Naive B cell (primary cell): ENCODE data around the gene PER2. TPM values are rescaled to one million over a fixed set of nuclear protein-coding genes. Genes with fewer than 3 reads are reported as not detected.
A peak's percentile ranks its signal among the peaks of the same experiment; 100 is the strongest.

Experiments
- ATAC-seq, 2 donors: fragments of 150-1000 bp; cut with Tn5 transposase; 2 replicates each; pipeline ENCODE4 v1.10.0; 2021; ENCODE audit warnings: low read depth in 2 of 2, mild to moderate bottlenecking in 2 of 2, moderate library complexity in 2 of 2
- DNase-seq: peaks from one replicate; pipeline ENCODE4 v3.0.0; 2022
- H3K27ac Mint-ChIP-seq, 6 donors: one replicate each; pipeline ENCODE4 v1.8.0; 2020 to 2022; ENCODE audit warnings: mild to moderate bottlenecking in 6 of 6, mixed read lengths in 6 of 6, moderate library complexity in 5 of 6, inconsistent platforms in 2 of 6
- H3K27me3 Mint-ChIP-seq, 3 donors: one replicate each; pipeline ENCODE4 v1.8.0; 2021 to 2022; ENCODE audit warnings: mixed read lengths in 3 of 3, mild to moderate bottlenecking in 1 of 3
- H3K36me3 Mint-ChIP-seq, 2 donors: one replicate each; pipeline ENCODE4 v1.8.0; 2020 to 2022; ENCODE audit warnings: mixed read lengths in 2 of 2, inconsistent platforms in 1 of 2, mild to moderate bottlenecking in 1 of 2
- H3K4me1 Mint-ChIP-seq, 3 donors: one replicate each; pipeline ENCODE4 v1.8.0; 2020 to 2022; ENCODE audit warnings: mixed read lengths in 3 of 3, inconsistent platforms in 1 of 3, mild to moderate bottlenecking in 1 of 3, moderate library complexity in 1 of 3
- H3K4me3 Mint-ChIP-seq, 8 donors: one replicate each; pipeline ENCODE4 v1.8.0; 2020 to 2022; ENCODE audit warnings: mild to moderate bottlenecking in 8 of 8, mixed read lengths in 8 of 8, moderate library complexity in 8 of 8, inconsistent platforms in 2 of 8
- H3K9me3 Mint-ChIP-seq, 7 donors: one replicate each; pipeline ENCODE4 v1.8.0; 2020 to 2022; ENCODE audit warnings: mixed read lengths in 7 of 7, mild to moderate bottlenecking in 5 of 7, inconsistent platforms in 2 of 7, moderate library complexity in 1 of 7
- polyA plus RNA-seq, 6 donors: library from polyadenylated mRNA; unstranded; fragments of 300-500 nt; fragmentation: Illumina TruSeq; gene quantifications; one replicate each; pipeline ENCODE4 v1.2.3, GENCODE V29; 2021; ENCODE audit warnings: low read depth in 6 of 6

PER2 gene
- polyA plus RNA-seq, 6 donors from 2014 or later, result 3.5 to 11.7 (median 4.5) TPM

- Mint-ChIP-seq H3K4me1 (peaks cover 0 to 6% (median 0%) of the 10 kb centered on the region in 3 donors), H3K27me3 (no peaks in the 10 kb centered on the region), H3K4me3 (no peak overlapping the region), H3K36me3 (peaks cover 0 to 7% of the 10 kb centered on the region in 2 donors), H3K27ac (no peak overlapping the region), H3K9me3 (no peaks in the 10 kb centered on the region)
- no peak for ATAC-seq
- DNase-seq, result no peak
These were observed 25.8 kb downstream of the PER2 start for GRCh38 chr2:238262496-238263122.

- Mint-ChIP-seq H3K4me3 (no peak overlapping the region), H3K36me3 (no peaks in the 10 kb centered on the region), H3K9me3 (no peaks in the 10 kb centered on the region), H3K27ac (peak overlapping the region in 1 of 6 donors; percentile 76), H3K27me3 (no peaks in the 10 kb centered on the region), H3K4me1 (peaks cover 0 to 6% (median 0%) of the 10 kb centered on the region in 3 donors)
- ATAC-seq, result no peak
- DNase-seq, result no peak
These were observed 26.6 kb downstream of the PER2 start for GRCh38 chr2:238261718-238262375.

- ATAC-seq, result no peak
- Mint-ChIP-seq H3K36me3 (no peaks in the 10 kb centered on the region), H3K27ac (no peak overlapping the region), H3K4me1 (peaks cover 0 to 6% (median 0%) of the 10 kb centered on the region in 3 donors), H3K4me3 (no peak overlapping the region), H3K27me3 (no peaks in the 10 kb centered on the region), H3K9me3 (no peaks in the 10 kb centered on the region)
- no peak for DNase-seq
These were observed 27.5 kb downstream of the PER2 start for GRCh38 chr2:238260883-238261282.

GRCh38 chr2:238259061-238260020, 29.1 kb downstream of the PER2 start:
- no peaks in the 10 kb centered on the region for H3K9me3 Mint-ChIP-seq
- ATAC-seq (no peak), DNase-seq (no peak)
- no peaks in the 10 kb centered on the region for H3K36me3 Mint-ChIP-seq
- peak overlapping the region in 1 of 6 donors; percentile 22 for H3K27ac Mint-ChIP-seq
- no peak overlapping the region for H3K4me3 Mint-ChIP-seq
- H3K4me1 Mint-ChIP-seq, result peaks cover 0 to 10% (median 0%) of the 10 kb centered on the region in 3 donors
- H3K27me3 Mint-ChIP-seq, result no peaks in the 10 kb centered on the region

GRCh38 chr2:238257786-238258700, 30.4 kb downstream of the PER2 start:
- no peaks in the 10 kb centered on the region for H3K9me3 Mint-ChIP-seq
- no peaks in the 10 kb centered on the region for H3K36me3 Mint-ChIP-seq
- DNase-seq (no peak), ATAC-seq (no peak)
- no peak overlapping the region for H3K27ac Mint-ChIP-seq
- no peaks in the 10 kb centered on the region for H3K27me3 Mint-ChIP-seq
- peaks cover 0 to 3% (median 0%) of the 10 kb centered on the region in 3 donors for H3K4me1 Mint-ChIP-seq
- H3K4me3 Mint-ChIP-seq, result no peak overlapping the region

GRCh38 chr2:238256594-238257104, 31.8 kb downstream of the PER2 start:
- no peaks in the 10 kb centered on the region for H3K9me3 Mint-ChIP-seq
- peak overlapping the region in 1 of 6 donors; percentile 61 for H3K27ac Mint-ChIP-seq
- H3K36me3 Mint-ChIP-seq, result no peaks in the 10 kb centered on the region
- H3K4me1 Mint-ChIP-seq, result peaks cover 0 to 3% (median 0%) of the 10 kb centered on the region in 3 donors
- H3K27me3 Mint-ChIP-seq, result no peaks in the 10 kb centered on the region
- peak; percentile 59 for DNase-seq
- no peak overlapping the region for H3K4me3 Mint-ChIP-seq
- ATAC-seq, result peak; percentile 85 to 92

GRCh38 chr2:238256111-238256510, 32.3 kb downstream of the PER2 start:
- Mint-ChIP-seq H3K27me3 (no peaks in the 10 kb centered on the region), H3K4me3 (no peak overlapping the region), H3K4me1 (peaks cover 0 to 3% (median 0%) of the 10 kb centered on the region in 3 donors), H3K27ac (peak overlapping the region in 1 of 6 donors; percentile 36), H3K36me3 (no peaks in the 10 kb centered on the region), H3K9me3 (no peaks in the 10 kb centered on the region)
- no peak for DNase-seq
- no peak for ATAC-seq

- Mint-ChIP-seq H3K27ac (no peak overlapping the region), H3K36me3 (no peaks in the 10 kb centered on the region), H3K27me3 (no peaks in the 10 kb centered on the region), H3K9me3 (no peaks in the 10 kb centered on the region), H3K4me1 (peaks cover 0 to 3% (median 0%) of the 10 kb centered on the region in 3 donors), H3K4me3 (no peak overlapping the region)
- DNase-seq (no peak), ATAC-seq (no peak)
These were observed 32.8 kb downstream of the PER2 start for GRCh38 chr2:238255636-238256035.

GRCh38 chr2:238255151-238255551, 33.3 kb downstream of the PER2 start:
- Mint-ChIP-seq H3K9me3 (no peaks in the 10 kb centered on the region), H3K27ac (no peak overlapping the region), H3K36me3 (no peaks in the 10 kb centered on the region), H3K27me3 (no peaks in the 10 kb centered on the region), H3K4me1 (peaks cover 0 to 3% (median 0%) of the 10 kb centered on the region in 3 donors), H3K4me3 (no peak overlapping the region)
- DNase-seq (no peak), ATAC-seq (no peak)

- DNase-seq, result no peak
- H3K36me3 Mint-ChIP-seq, result no peaks in the 10 kb centered on the region
- H3K4me3 Mint-ChIP-seq, result no peak overlapping the region
- H3K9me3 Mint-ChIP-seq, result no peaks in the 10 kb centered on the region
- H3K27ac Mint-ChIP-seq, result peak overlapping the region in 2 of 6 donors; percentile 34 to 97
- H3K4me1 Mint-ChIP-seq, result peaks cover 0 to 3% (median 0%) of the 10 kb centered on the region in 3 donors
- ATAC-seq, result no peak
- no peaks in the 10 kb centered on the region for H3K27me3 Mint-ChIP-seq
These were observed 34.2 kb downstream of the PER2 start for GRCh38 chr2:238254095-238254723.

- peaks cover 0 to 3% (median 1%) of the 10 kb centered on the region in 3 donors for H3K4me1 Mint-ChIP-seq
These were observed 35.4 kb downstream of the PER2 start for GRCh38 chr2:238252766-238253630.

More at GRCh38 chr2:238252766-238253630, 35.4 kb downstream of the PER2 start:
- H3K36me3 Mint-ChIP-seq, result no peaks in the 10 kb centered on the region
- H3K9me3 Mint-ChIP-seq, result no peaks in the 10 kb centered on the region
- no peaks in the 10 kb centered on the region for H3K27me3 Mint-ChIP-seq
- H3K27ac Mint-ChIP-seq, result peak overlapping the region in 1 of 6 donors; percentile 32
- DNase-seq (no peak), ATAC-seq (no peak)
- H3K4me3 Mint-ChIP-seq, result peak overlapping the region in 1 of 8 donors; percentile 78
